Measurements from ENCODE around the gene NOVA1. TPM values are rescaled to one million over a fixed set of nuclear protein-coding genes. Genes with fewer than 3 reads are reported as not detected.

The NOVA1 gene
- total RNA-seq, 3 donors from 2014 or later (not counting 1 experiment from before 2014, with no cell fraction given) = not detected

- DNase-seq (no peak), ATAC-seq (no peak)
- no peak for TF ChIP-seq CTCF (IDR thresholded peaks at IDR 0.05)
- peaks cover 4 to 9% of the 10 kb centered on the region in 2 donors for H3K9me3 Mint-ChIP-seq
- H3K36me3 ChIP-seq (ENCODE audit: control insufficient read depth, insufficient read depth, low read length) = no peaks in the 10 kb centered on the region
- no peak overlapping the region for H3K27ac ChIP-seq (ENCODE audit: low read length)
- H3K4me1 ChIP-seq (ENCODE audit: control insufficient read depth, insufficient read depth, low read length) = no peaks in the 10 kb centered on the region
- peaks cover 3% of the 10 kb centered on the region for H3K9me3 ChIP-seq (ENCODE audit: control insufficient read depth, insufficient read depth, low read length)
- intact Hi-C loops (cut with micrococcal nuclease) = no loop called here
- H3K27me3 ChIP-seq (ENCODE audit: control insufficient read depth, insufficient read depth, low read length) = no peaks in the 10 kb centered on the region
- H3K4me3 ChIP-seq (ENCODE audit: low read length) = no peak overlapping the region
- H3K27ac Mint-ChIP-seq = no peak overlapping the region
- no peaks in the 10 kb centered on the region for H3K4me1 Mint-ChIP-seq
- no peaks in the 10 kb centered on the region for H3K36me3 Mint-ChIP-seq
- H3K27me3 Mint-ChIP-seq (ENCODE audit: low read depth in 2 of 2) = no peaks in the 10 kb centered on the region
- no peak overlapping the region for H3K4me3 Mint-ChIP-seq
These were observed 13.4 kb upstream of the NOVA1 start for GRCh38 chr14:26611259-26611658.

- no peak for TF ChIP-seq CTCF (IDR thresholded peaks at IDR 0.05)
- H3K4me1 ChIP-seq (ENCODE audit: control insufficient read depth, insufficient read depth, low read length) = no peaks in the 10 kb centered on the region
- Mint-ChIP-seq H3K36me3 (no peaks in the 10 kb centered on the region), H3K4me1 (no peaks in the 10 kb centered on the region), H3K9me3 (peaks cover 2 to 8% of the 10 kb centered on the region in 2 donors), H3K27ac (no peak overlapping the region), H3K27me3 (ENCODE audit: low read depth in 2 of 2) (no peaks in the 10 kb centered on the region), H3K4me3 (no peak overlapping the region)
- ATAC-seq (no peak), DNase-seq (no peak)
- no peaks in the 10 kb centered on the region for H3K9me3 ChIP-seq (ENCODE audit: control insufficient read depth, insufficient read depth, low read length)
- intact Hi-C loops (cut with micrococcal nuclease) = no loop called here
- H3K4me3 ChIP-seq (ENCODE audit: low read length) = no peak overlapping the region
- no peaks in the 10 kb centered on the region for H3K27me3 ChIP-seq (ENCODE audit: control insufficient read depth, insufficient read depth, low read length)
- no peak overlapping the region for H3K27ac ChIP-seq (ENCODE audit: low read length)
- H3K36me3 ChIP-seq (ENCODE audit: control insufficient read depth, insufficient read depth, low read length) = no peaks in the 10 kb centered on the region
- WGBS (ENCODE audit: insufficient coverage) = 100% methylated on average over 2 of the region's 3 CpGs
These were observed 9.0 kb upstream of the NOVA1 start for GRCh38 chr14:26606729-26607312.

- Histone ChIP-seq H3K4me3 (ENCODE audit: low read length) (no peak overlapping the region), H3K4me1 (ENCODE audit: control insufficient read depth, insufficient read depth, low read length) (no peaks in the 10 kb centered on the region), H3K36me3 (ENCODE audit: control insufficient read depth, insufficient read depth, low read length) (no peaks in the 10 kb centered on the region), H3K9me3 (ENCODE audit: control insufficient read depth, insufficient read depth, low read length) (no peaks in the 10 kb centered on the region), H3K27me3 (ENCODE audit: control insufficient read depth, insufficient read depth, low read length) (no peaks in the 10 kb centered on the region), H3K27ac (ENCODE audit: low read length) (no peak overlapping the region)
- peaks cover 2 to 8% of the 10 kb centered on the region in 2 donors for H3K9me3 Mint-ChIP-seq
- no peak overlapping the region for H3K4me3 Mint-ChIP-seq
- no peak overlapping the region for H3K27ac Mint-ChIP-seq
- no peaks in the 10 kb centered on the region for H3K36me3 Mint-ChIP-seq
- H3K27me3 Mint-ChIP-seq (ENCODE audit: low read depth in 2 of 2) = no peaks in the 10 kb centered on the region
- intact Hi-C loops (cut with micrococcal nuclease) = no loop called here
- ATAC-seq = no peak
- DNase-seq = no peak
- no peak for TF ChIP-seq CTCF (IDR thresholded peaks at IDR 0.05)
- WGBS (ENCODE audit: insufficient coverage) = 74% methylated on average over 2 of the region's 2 CpGs
- no peaks in the 10 kb centered on the region for H3K4me1 Mint-ChIP-seq
These were observed 7.8 kb upstream of the NOVA1 start for GRCh38 chr14:26605602-26606001.

- Histone ChIP-seq H3K27ac (ENCODE audit: low read length) (no peak overlapping the region), H3K9me3 (ENCODE audit: control insufficient read depth, insufficient read depth, low read length) (peaks cover 3% of the 10 kb centered on the region), H3K4me3 (ENCODE audit: low read length) (no peak overlapping the region), H3K36me3 (ENCODE audit: control insufficient read depth, insufficient read depth, low read length) (no peaks in the 10 kb centered on the region), H3K27me3 (ENCODE audit: control insufficient read depth, insufficient read depth, low read length) (peaks cover 6% of the 10 kb centered on the region), H3K4me1 (ENCODE audit: control insufficient read depth, insufficient read depth, low read length) (no peaks in the 10 kb centered on the region)
- H3K9me3 Mint-ChIP-seq = peaks cover 0 to 7% of the 10 kb centered on the region in 2 donors
- H3K27me3 Mint-ChIP-seq (ENCODE audit: low read depth in 2 of 2) = peaks cover 10% of the 10 kb centered on the region in 2 donors
- H3K4me1 Mint-ChIP-seq = no peaks in the 10 kb centered on the region
- DNase-seq = no peak
- H3K27ac Mint-ChIP-seq = no peak overlapping the region
- ATAC-seq = no peak
- intact Hi-C loops (cut with micrococcal nuclease) = no loop called here
- H3K4me3 Mint-ChIP-seq = no peak overlapping the region
- no CpG with 5 or more reads among the region's 2 CpGs for WGBS (ENCODE audit: insufficient coverage)
- no peak for TF ChIP-seq CTCF (IDR thresholded peaks at IDR 0.05)
- peaks cover 7% of the 10 kb centered on the region for H3K36me3 Mint-ChIP-seq
These were observed 5.1 kb upstream of the NOVA1 start for GRCh38 chr14:26602902-26603301.
